ENCODE results near the gene JMJD8. TPM values are rescaled to one million over a fixed set of nuclear protein-coding genes. Genes with fewer than 3 reads are reported as not detected.

JMJD8 gene
- total RNA-seq, 1 donor from 2014 or later, result 34.9 TPM

GRCh38 chr16:674968-675883, 8.9 kb downstream of the JMJD8 start, which contains the start of gene RHBDL1:
TSS of gene RHBDL1 (plus strand) at chr16:675671. CDS start at chr16:675791, 120 bp downstream.
- DNase-seq, result peak; percentile 24

GRCh38 chr16:674214-674881, 9.8 kb downstream of the JMJD8 start:
- no peak for DNase-seq

- DNase-seq, result no peak
Measured at GRCh38 chr16:673399-673991, 10.6 kb downstream of the JMJD8 start.

- no peak for DNase-seq
Measured at GRCh38 chr16:672851-673250, 11.3 kb downstream of the JMJD8 start.

- DNase-seq, result no peak
Measured at GRCh38 chr16:672371-672770, 11.8 kb downstream of the JMJD8 start.

GRCh38 chr16:671353-672131, 12.6 kb downstream of the JMJD8 start:
- no peak for DNase-seq

- DNase-seq, result no peak
Measured at GRCh38 chr16:670485-671352, 13.4 kb downstream of the JMJD8 start.

- no peak for DNase-seq
Measured at GRCh38 chr16:669666-670065, 14.5 kb downstream of the JMJD8 start.

GRCh38 chr16:668519-669171, 15.5 kb downstream of the JMJD8 start:
- DNase-seq, result peak; percentile 47

- peak; percentile 95 for DNase-seq
Measured at GRCh38 chr16:667780-668518, 16.2 kb downstream of the JMJD8 start, which contains the start of gene RHOT2. TSS of gene RHOT2 (plus strand) at chr16:668132. CDS start at chr16:668200, 68 bp downstream.

GRCh38 chr16:667113-667779, 16.9 kb downstream of the JMJD8 start:
- DNase-seq, result no peak

- no peak for DNase-seq
Measured at GRCh38 chr16:666572-666971, 17.6 kb downstream of the JMJD8 start.

GRCh38 chr16:662597-662996, 21.5 kb downstream of the JMJD8 start:
- DNase-seq, result no peak

- no peak for DNase-seq
Measured at GRCh38 chr16:662095-662494, 22.0 kb downstream of the JMJD8 start.

- no peak for DNase-seq
Measured at GRCh38 chr16:661184-661821, 22.8 kb downstream of the JMJD8 start.

GRCh38 chr16:660459-661183, 23.5 kb downstream of the JMJD8 start:
- peak; percentile 92 for DNase-seq

- DNase-seq, result no peak
Measured at GRCh38 chr16:660132-660458, 24.0 kb downstream of the JMJD8 start.

- DNase-seq, result no peak
Measured at GRCh38 chr16:659618-660017, 24.5 kb downstream of the JMJD8 start.
